Smooth muscle cell (in vitro differentiated cells): Measurements from ENCODE around the gene NDC80. TPM values are rescaled to one million over a fixed set of nuclear protein-coding genes. Genes with fewer than 3 reads are reported as not detected.
A peak's percentile ranks its signal among the peaks of the same experiment; 100 is the strongest.

Experiments used
- DNase-seq: peaks from one replicate; lab custom pipeline; 2025; ENCODE audit not compliant: unreplicated experiment; lab: John Stamatoyannopoulos, UW
- H2AFZ ChIP-seq: fragments of 200-600 bp; sonication (generic); 2 replicates; pipeline ENCODE4 v1.6.0; 2016; ENCODE audit warnings: antibody characterized with exemption, low read depth, mild to moderate bottlenecking
- H3F3A ChIP-seq: fragments of 200-600 bp; sonication (generic); 2 replicates; pipeline ENCODE4 v1.6.0; 2017; ENCODE audit warnings: antibody characterized with exemption, low read depth
- H3K27ac ChIP-seq: fragments of 200-600 bp; sonication (generic); 2 replicates; pipeline ENCODE4 v1.5.1; 2016; ENCODE audit warnings: low read depth, mild to moderate bottlenecking
- H3K27me3 ChIP-seq: fragments of 200-600 bp; sonication (generic); 2 replicates; pipeline ENCODE4 v1.6.1; 2016; ENCODE audit warnings: low read depth, mild to moderate bottlenecking
- H3K36me3 ChIP-seq: fragments of 200-600 bp; sonication (generic); 2 replicates; pipeline ENCODE4 v1.5.1; 2016; ENCODE audit warnings: low read depth
- H3K4me1 ChIP-seq: fragments of 200-600 bp; sonication (generic); 2 replicates; pipeline ENCODE4 v1.5.1; 2016; ENCODE audit warnings: low read depth
- H3K4me2 ChIP-seq: fragments of 200-600 bp; sonication (generic); 2 replicates; pipeline ENCODE4 v1.6.0; 2016; ENCODE audit warnings: mild to moderate bottlenecking
- H3K4me3 ChIP-seq: fragments of 200-600 bp; sonication (generic); 2 replicates; pipeline ENCODE4 v1.5.1; 2016; ENCODE audit warnings: mild to moderate bottlenecking
- H3K79me2 ChIP-seq: fragments of 200-600 bp; sonication (generic); 2 replicates; pipeline ENCODE4 v1.6.0; 2016; ENCODE audit warnings: low read depth, mild to moderate bottlenecking
- H3K9ac ChIP-seq: fragments of 200-600 bp; sonication (generic); 2 replicates; pipeline ENCODE4 v1.6.0; 2016; ENCODE audit warnings: low read depth
- H3K9me3 ChIP-seq: fragments of 200-600 bp; sonication (generic); replicated peaks from 2 replicates; pipeline ENCODE4 v1.5.1; 2016; ENCODE audit warnings: low read depth
- H4K20me1 ChIP-seq: fragments of 200-600 bp; sonication (generic); 2 replicates; pipeline ENCODE4 v1.6.0; 2016; ENCODE audit warnings: low read depth
- CTCF ChIP-seq: fragments of 200-600 bp; sonication (generic); IDR thresholded peaks from 2 replicates; pipeline ENCODE4 v1.5.1; 2017; ENCODE audit warnings: borderline replicate concordance, mild to moderate bottlenecking, antibody characterized with exemption; ENCODE audit not compliant: insufficient read depth, poor library complexity, severe bottlenecking
- WGBS: methylation state at CpG from one replicate; pipeline ENCODE4 v1.1.7; 2016; ENCODE audit warnings: low lambda C conversion rate; 5-methylcytosine and 5-hydroxymethylcytosine counted together
- polyA plus RNA-seq: library from polyadenylated mRNA; unstranded; fragments of >200 nt; fragmentation: Nextera tagmentation; extraction: Ambion mirVana; gene quantifications from 2 replicates; pipeline ENCODE4 v1.2.1, GENCODE V29; 2016
- total RNA-seq: library from RNA; depleted of rRNA; stranded (reverse); fragments of >200 nt; gene quantifications from 2 replicates; pipeline ENCODE4 v1.2.3, GENCODE V29; 2014

The NDC80 gene
- total and polyA plus RNA-seq, 2 experiments from 2014 or later: 8.1 to 9.1 TPM

- Histone ChIP-seq H4K20me1 (no peaks in the 10 kb centered on the region), H3K36me3 (no peaks in the 10 kb centered on the region), H3F3A (no peaks in the 10 kb centered on the region), H3K4me3 (peak overlapping the region; percentile 95), H3K9ac (no peak overlapping the region), H2AFZ (no peak overlapping the region), H3K27me3 (no peaks in the 10 kb centered on the region), H3K4me1 (peaks cover 22% of the 10 kb centered on the region), H3K27ac (no peak overlapping the region), H3K9me3 (no peaks in the 10 kb centered on the region), H3K4me2 (peak overlapping the region; percentile 87), H3K79me2 (peaks cover 39% of the 10 kb centered on the region)
- no peak for TF ChIP-seq CTCF
- DNase-seq: no peak
- 83% methylated on average over 8 of the region's 10 CpGs for WGBS
These were observed 1.8 kb upstream of the NDC80 start for GRCh38 chr18:2569338-2570207.

GRCh38 chr18:2570772-2571199, 571 bp upstream of the NDC80 start:
- peak overlapping the region; percentile 95 for H2AFZ ChIP-seq
- H3K9ac ChIP-seq: peak overlapping the region; percentile 99
- H3K4me2 ChIP-seq: peak overlapping the region; percentile 87
- no peak for DNase-seq
- WGBS: 0% methylated on average over 15 of the region's 16 CpGs
- H3K9me3 ChIP-seq: no peaks in the 10 kb centered on the region
- H3K4me1 ChIP-seq: peaks cover 22% of the 10 kb centered on the region
- peak overlapping the region; percentile 99 for H3K27ac ChIP-seq
- peaks cover 42% of the 10 kb centered on the region for H3K79me2 ChIP-seq
- no peaks in the 10 kb centered on the region for H3K36me3 ChIP-seq
- TF ChIP-seq CTCF: no peak
- H4K20me1 ChIP-seq: no peaks in the 10 kb centered on the region
- H3K4me3 ChIP-seq: peak overlapping the region; percentile 95
- no peaks in the 10 kb centered on the region for H3F3A ChIP-seq
- H3K27me3 ChIP-seq: no peaks in the 10 kb centered on the region

GRCh38 chr18:2572171-2572569, 813 bp downstream of the NDC80 start:
- Histone ChIP-seq H3K4me1 (peaks cover 22% of the 10 kb centered on the region), H4K20me1 (no peaks in the 10 kb centered on the region), H3F3A (no peaks in the 10 kb centered on the region), H2AFZ (peak overlapping the region; percentile 95), H3K79me2 (peaks cover 42% of the 10 kb centered on the region), H3K4me2 (peak overlapping the region; percentile 87), H3K27me3 (no peaks in the 10 kb centered on the region), H3K27ac (no peak overlapping the region), H3K4me3 (peak overlapping the region; percentile 95), H3K9me3 (no peaks in the 10 kb centered on the region), H3K36me3 (no peaks in the 10 kb centered on the region), H3K9ac (peak overlapping the region; percentile 99)
- WGBS: 0% methylated on average over 1 of the region's 1 CpG
- DNase-seq: no peak
- no peak for TF ChIP-seq CTCF
